HG02678 (cell line): Measurements from ENCODE around the gene HIRA.
"Not testable (repeated sequence)": the region's sequence is repeated elsewhere in the genome, so short reads cannot be mapped to it uniquely, and the experiment has no call there.

ENCODE experiments used
- ATAC-seq: cut with Tn5 transposase; IDR thresholded peaks from one replicate; pipeline ENCODE4 v1.9.1; 2021; ENCODE audit warnings: mild to moderate bottlenecking, moderate library complexity; ENCODE audit not compliant: unreplicated experiment

HIRA gene

DNA sequence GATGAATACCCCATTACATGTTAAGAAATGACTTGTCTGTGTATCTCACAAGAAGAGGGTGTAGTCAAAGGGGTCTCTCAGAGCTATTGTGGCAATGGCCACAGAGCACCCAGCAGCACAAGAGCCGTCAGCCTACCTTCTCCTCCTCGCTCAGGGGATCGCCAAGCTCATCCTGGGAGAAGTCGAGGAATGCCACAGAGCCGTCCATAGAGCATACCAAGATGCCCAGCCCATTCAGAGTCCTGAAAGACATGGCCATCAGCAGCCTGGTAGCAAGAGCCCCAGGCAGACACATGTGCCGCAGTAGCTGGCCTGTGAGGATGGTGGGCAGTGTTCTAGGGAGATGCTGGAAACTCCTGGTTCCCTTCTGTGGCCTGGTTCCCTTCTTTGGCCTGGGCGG is 44.0 kb downstream of the HIRA start:
- no peak for ATAC-seq

DNA sequence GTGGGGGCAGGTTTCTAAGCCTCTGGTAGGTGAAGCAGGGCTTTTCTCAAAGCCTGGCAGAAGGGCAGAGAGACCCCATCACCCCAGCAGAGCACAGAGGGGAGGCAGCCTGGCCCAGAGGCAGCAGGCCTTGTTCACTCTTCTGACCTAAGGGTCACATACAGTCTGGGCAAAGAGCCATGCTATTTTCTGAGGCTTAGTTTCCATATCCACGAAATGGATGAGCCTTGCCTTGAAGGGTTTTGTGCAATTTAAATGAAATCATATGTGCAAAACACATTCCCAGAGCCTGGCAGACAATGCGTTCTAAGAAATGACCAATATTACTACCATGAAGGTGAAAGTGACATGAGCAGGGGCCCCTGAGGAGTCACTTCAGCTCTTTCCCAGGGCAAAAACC is 44.5 kb downstream of the HIRA start:
- ATAC-seq = no peak

GRCh38 chr22:19386248-19386647 is 45.3 kb downstream of the HIRA start:
- no peak for ATAC-seq

- ATAC-seq = no peak
These were observed 46.2 kb downstream of the HIRA start for GRCh38 chr22:19385221-19385906.

DNA sequence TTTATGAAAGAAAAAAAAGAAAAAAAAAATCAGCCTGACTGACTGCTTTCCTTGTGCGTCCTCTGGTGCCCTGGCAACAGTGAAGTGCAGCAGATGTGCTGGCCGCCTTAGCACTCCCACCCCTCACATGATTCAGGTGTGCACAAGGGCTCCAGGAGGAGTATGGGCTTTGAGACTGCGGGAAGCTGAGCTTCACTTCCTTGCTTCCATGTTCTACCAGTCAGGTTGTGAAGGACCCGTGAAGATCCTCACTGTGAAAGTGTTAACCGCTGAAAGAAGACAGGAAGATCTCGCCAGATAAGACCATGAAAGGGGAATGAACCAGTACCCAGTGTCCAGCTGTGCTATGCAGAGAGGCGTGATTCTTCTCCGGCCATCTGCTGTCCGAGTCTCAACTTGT is 48.2 kb downstream of the HIRA start:
- ATAC-seq = no peak

GRCh38 chr22:19382240-19382639 is 49.3 kb downstream of the HIRA start:
- ATAC-seq = no peak

- ATAC-seq = no peak
These were observed 53.2 kb downstream of the HIRA start for GRCh38 chr22:19378344-19378674.

- no peak for ATAC-seq
These were observed 53.8 kb downstream of the HIRA start for GRCh38 chr22:19377565-19378343.

GRCh38 chr22:19376971-19377370 is 54.6 kb downstream of the HIRA start:
- no peak for ATAC-seq

- ATAC-seq = no peak
These were observed 55.3 kb downstream of the HIRA start for GRCh38 chr22:19376247-19376646.

DNA sequence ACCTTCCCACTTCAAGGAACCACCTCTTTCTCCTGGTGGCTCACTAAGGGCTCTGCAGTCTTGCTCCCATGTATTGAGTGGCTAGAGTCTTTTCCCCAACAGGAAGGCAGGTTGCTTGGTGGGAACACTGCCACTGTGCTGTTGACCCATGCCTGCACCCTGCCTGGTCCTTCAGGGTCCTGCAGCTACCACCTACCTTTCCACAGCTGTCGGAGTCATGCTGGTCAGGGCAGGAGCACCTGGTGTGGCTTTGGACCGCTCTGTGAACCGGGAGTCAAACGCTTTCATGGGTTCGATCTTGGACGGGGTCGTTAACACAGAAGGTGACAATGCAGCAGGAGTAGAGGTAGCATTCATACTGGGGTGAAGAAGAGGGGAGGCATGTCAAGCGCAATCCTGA is 56.1 kb downstream of the HIRA start:
- no peak for ATAC-seq

DNA sequence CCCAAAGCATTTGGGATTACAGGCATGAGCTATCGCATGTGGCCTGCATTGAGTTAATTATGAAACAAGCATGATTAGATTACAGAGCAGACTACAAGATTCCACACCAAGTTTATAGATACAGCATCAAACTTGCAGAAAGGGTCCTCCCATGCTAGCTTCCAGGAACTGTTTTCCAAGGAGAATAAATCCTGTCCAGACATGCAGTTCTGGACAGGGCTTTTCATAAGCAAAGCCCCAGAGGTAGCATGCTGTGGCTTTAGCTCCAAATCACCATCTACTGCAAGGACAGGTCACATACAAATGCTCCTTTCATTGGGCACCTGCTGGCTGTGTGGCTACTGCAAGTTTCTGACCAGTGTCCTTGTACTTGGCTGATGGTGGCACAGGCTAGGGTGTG is 57.1 kb downstream of the HIRA start:
- ATAC-seq = no peak

GRCh38 chr22:19373450-19373849 is 58.1 kb downstream of the HIRA start:
- no peak for ATAC-seq

DNA sequence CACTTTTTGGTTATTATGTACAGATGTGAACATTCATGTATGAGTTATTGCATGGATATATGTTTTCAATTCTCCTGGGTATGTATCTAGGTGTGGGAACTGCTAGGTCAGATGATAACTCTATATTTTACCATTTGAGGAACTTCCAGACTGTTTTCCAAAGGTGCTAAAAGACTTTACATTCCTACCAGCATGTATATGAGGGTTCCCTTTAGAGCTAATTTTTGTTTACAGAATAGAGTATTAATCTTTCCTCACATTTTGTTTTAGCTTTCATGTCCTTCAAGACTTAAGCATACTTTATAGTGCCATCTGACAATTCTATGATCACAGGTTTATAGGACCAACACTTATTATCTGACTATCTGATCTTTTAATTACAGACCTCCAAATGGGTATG is 59.6 kb downstream of the HIRA start:
- ATAC-seq = no peak

DNA sequence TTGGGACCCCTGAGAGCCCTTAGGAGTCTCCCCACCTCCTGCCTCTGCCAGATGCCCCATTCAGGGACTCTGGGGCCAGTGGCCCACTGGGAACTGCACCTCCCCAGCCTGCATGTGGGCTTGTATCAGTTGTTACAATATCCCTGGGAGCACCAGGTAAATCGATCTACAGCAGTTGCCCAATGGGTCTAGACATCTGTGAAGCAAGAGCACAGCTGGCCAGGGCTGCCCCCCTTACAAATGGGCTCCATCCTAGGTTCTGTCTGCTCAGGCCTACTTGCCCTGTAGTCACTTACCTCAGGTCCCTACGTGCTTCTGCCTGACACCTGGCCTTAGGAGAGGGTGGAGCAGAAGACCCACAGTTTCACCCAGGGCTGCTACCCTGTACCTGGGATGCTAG is 62.7 kb downstream of the HIRA start:
- ATAC-seq = no peak

DNA sequence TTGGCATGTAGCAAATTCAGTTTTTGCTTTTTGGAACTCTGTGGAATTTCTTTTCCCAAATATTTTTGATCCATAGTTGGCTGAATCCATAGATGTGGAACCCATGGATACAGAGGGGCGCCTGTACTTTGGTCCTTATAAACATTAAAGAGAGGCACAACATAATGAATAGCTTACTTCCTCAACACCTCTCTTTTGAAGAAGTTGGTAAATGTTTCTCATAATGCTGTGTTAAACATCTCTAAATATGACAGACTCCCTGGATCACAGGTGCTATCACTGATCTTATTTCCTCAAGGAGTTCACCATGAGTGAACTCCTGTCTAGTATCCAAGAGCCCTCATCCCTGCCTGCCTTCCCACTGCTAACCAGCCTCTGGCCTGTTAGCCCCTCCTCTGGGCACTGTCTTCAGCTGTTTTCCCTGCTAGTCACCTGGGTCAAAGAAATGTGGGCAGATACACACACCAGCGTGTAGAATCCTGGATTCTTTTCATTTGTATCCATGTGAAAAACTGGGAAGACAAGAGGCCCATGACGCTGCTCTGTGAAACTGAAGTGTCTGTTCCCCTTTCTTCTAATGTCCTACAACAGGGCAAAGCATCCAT is 63.7 kb downstream of the HIRA start:
- no peak for ATAC-seq

DNA sequence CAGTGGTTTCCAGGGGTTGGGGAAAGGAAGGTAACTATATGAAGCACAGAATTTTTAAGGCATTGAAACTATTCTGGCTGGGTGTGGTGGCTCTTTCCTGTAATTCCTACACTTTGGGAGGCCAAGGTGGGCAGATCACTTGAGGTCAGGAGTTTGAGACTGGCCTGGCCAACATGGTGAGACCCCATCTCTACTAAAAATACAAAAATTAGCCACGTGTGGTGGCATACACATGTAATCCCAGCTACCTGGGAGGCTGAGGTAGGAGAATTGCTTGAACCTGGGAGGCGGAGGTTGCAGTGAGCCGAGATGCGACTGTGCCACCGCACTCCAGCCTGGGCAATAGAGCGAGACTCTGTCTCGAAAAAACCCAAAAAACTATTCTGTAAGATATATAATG is 68.0 kb downstream of the HIRA start:
- ATAC-seq = not testable (repeated sequence)

DNA sequence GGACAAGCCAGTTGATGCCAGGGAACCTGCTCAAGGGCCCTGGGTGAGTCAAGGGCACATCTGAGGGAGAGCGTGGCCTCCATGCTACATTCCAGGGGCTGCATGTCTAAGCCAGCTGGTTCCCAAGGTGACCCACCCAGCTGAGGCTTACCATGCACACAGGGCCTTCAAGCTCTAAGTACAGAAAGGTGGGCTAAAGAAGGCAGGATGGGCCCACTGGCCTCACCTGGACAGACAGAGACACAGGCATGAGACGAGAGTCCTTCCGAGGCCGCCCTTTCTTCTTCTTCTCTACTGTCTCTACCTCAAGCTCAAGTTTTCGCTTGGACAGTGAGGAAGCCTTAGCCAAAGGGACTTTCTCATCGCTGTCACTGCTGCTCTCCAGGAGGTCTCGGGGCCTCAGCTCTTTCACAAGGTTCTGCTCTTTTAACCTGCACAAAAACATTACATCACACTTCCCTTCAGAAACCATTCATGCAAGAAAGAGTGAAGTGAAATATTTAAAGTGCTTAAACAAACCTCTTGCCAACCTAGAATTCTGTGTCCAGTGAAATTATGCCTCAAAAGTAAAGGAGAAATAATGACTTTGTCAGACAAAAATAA is 69.9 kb downstream of the HIRA start:
- ATAC-seq = peak; percentile 83

- no peak for ATAC-seq
These were observed 70.7 kb downstream of the HIRA start for GRCh38 chr22:19360862-19361261.

DNA sequence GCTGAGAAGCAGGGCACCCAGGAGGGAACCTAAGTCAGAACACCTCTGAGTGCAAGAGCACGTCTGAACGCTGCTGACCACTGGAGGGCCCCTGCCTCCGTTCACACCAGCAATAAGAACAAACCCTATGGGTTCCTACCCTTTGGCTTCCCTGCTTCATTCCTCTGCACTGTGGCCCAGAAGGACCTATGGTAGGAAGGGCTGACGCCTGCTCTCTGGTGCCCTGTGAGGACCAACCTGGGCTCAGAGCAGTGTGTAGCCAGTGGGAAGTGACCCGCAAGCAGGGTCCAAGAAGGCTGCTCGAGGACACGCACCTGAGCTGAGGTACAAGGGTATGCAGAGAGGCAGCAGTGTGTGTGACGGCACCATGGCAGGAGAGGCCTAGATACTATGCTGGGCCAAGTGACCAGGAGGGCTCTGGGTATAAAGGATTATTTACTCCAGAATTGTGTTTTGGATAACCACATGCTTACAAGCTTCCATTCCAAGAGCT is 71.2 kb downstream of the HIRA start:
- ATAC-seq = no peak

- ATAC-seq = no peak
These were observed 71.8 kb downstream of the HIRA start for GRCh38 chr22:19359554-19360299.
